IMR-90 (cell line): Measurements from ENCODE around the gene MTUS2. TPM values are rescaled to one million over a fixed set of nuclear protein-coding genes. Genes with fewer than 3 reads are reported as not detected.

Source experiments
- ATAC-seq: fragments of 200-7000 bp; cut with Tn5 transposase; 2 replicates; pipeline ENCODE4 v1.9.1; 2020; ENCODE audit warnings: low read depth, mild to moderate bottlenecking, moderate library complexity
- BruUV-seq: library from RNA; stranded (reverse); fragments of 400-500 nt; replicated peaks from 2 replicates; lab custom pipeline; 2021; lab: Mats Ljungman, UMichigan
- CTCF ChIA-PET: fragments of 300-600 bp; formaldehyde crosslinking; extraction: SDS; loops from one replicate; lab custom pipeline; 2021; ENCODE audit warnings: antibody characterized with exemption; lab: Yijun Ruan, JAX
- POLR2A ChIA-PET: fragments of 300-600 bp; sonication (Branson Sonifier 250); formaldehyde crosslinking; loops from one replicate; lab custom pipeline; 2022; ENCODE audit warnings: antibody characterized with exemption; ENCODE audit not compliant: unreplicated experiment; lab: Charles Lee
- DNase-seq: peaks from one replicate; pipeline ENCODE4 v3.0.0; 2013
- H2AFZ ChIP-seq: replicated peaks from 2 replicates; pipeline ENCODE3; 2013; ENCODE audit warnings: low read length, mild to moderate bottlenecking; ENCODE audit not compliant: poor library complexity
- H2AK5ac ChIP-seq: 2 replicates; pipeline ENCODE4 v1.6.1; 2013; ENCODE audit warnings: low read depth, low read length, inconsistent platforms
- H2AK9ac ChIP-seq: replicated peaks from 2 replicates; pipeline ENCODE3; 2013; ENCODE audit warnings: mild to moderate bottlenecking, low read depth, low read length, moderate library complexity; ENCODE audit not compliant: poor library complexity
- H2BK120ac ChIP-seq: 2 replicates; pipeline ENCODE4 v1.6.1; 2013; ENCODE audit warnings: low read depth, low read length, inconsistent platforms
- H2BK15ac ChIP-seq: 3 replicates; pipeline ENCODE4 v1.6.1; 2013; ENCODE audit warnings: low read depth, low read length, inconsistent platforms
- H2BK20ac ChIP-seq: 2 replicates; pipeline ENCODE4 v1.6.1; 2013; ENCODE audit warnings: low read depth, mild to moderate bottlenecking, inconsistent platforms, low read length, moderate library complexity
- H2BK5ac ChIP-seq: 2 replicates; pipeline ENCODE4 v1.6.1; 2013; ENCODE audit warnings: mild to moderate bottlenecking, low read depth, low read length, inconsistent platforms; ENCODE audit not compliant: poor library complexity, severe bottlenecking
- H3K14ac ChIP-seq: replicated peaks from 2 replicates; pipeline ENCODE4 v1.6.1; 2013; ENCODE audit warnings: low read depth, low read length, inconsistent platforms
- H3K18ac ChIP-seq: 2 replicates; pipeline ENCODE4 v1.6.1; 2013; ENCODE audit warnings: low read depth, low read length, control low read depth
- H3K23ac ChIP-seq: 2 replicates; pipeline ENCODE4 v1.6.1; 2013; ENCODE audit warnings: low read depth, low read length, inconsistent platforms
- H3K27ac ChIP-seq: 2 replicates; pipeline ENCODE4 v1.5.1; 2013; ENCODE audit warnings: mild to moderate bottlenecking, control low read depth, low read length; ENCODE audit not compliant: insufficient read depth
- H3K27me3 ChIP-seq: 2 replicates; pipeline ENCODE4 v1.6.1; 2013; ENCODE audit warnings: low read length; ENCODE audit not compliant: control insufficient read depth, insufficient read depth
- H3K36me3 ChIP-seq: 2 replicates; pipeline ENCODE4 v1.6.1; 2013; ENCODE audit warnings: low read length, mixed read lengths; ENCODE audit not compliant: control insufficient read depth, insufficient read depth
- H3K4ac ChIP-seq: 2 replicates; pipeline ENCODE4 v1.6.1; 2013; ENCODE audit warnings: low read depth, low read length, inconsistent platforms
- H3K4me1 ChIP-seq: 2 replicates; pipeline ENCODE4 v1.6.1; 2013; ENCODE audit warnings: low read length, mixed read lengths; ENCODE audit not compliant: control insufficient read depth, insufficient read depth
- H3K4me2 ChIP-seq: 2 replicates; pipeline ENCODE4 v1.6.1; 2013; ENCODE audit warnings: low read depth, mild to moderate bottlenecking, control low read depth, low read length, moderate library complexity
- H3K4me3 ChIP-seq: 2 replicates; pipeline ENCODE4 v1.5.1; 2013; ENCODE audit warnings: low read depth, mild to moderate bottlenecking, control low read depth, low read length, moderate library complexity; ENCODE audit not compliant: insufficient read depth
- H3K56ac ChIP-seq: 2 replicates; pipeline ENCODE4 v1.6.1; 2013; ENCODE audit warnings: low read length, inconsistent platforms; ENCODE audit not compliant: insufficient read depth; ENCODE audit errors: extremely low read depth
- H3K79me1 ChIP-seq, 2 experiments: 2 replicates each; pipeline ENCODE4 v1.6.1; 2013; ENCODE audit warnings: low read length in 2 of 2, inconsistent platforms in 1 of 2, low read depth in 1 of 2
- H3K9ac ChIP-seq: 2 replicates; pipeline ENCODE4 v1.6.1; 2013; ENCODE audit warnings: low read depth, low read length, control low read depth
- H3K9me1 ChIP-seq: 2 replicates; pipeline ENCODE4 v1.6.1; 2013; ENCODE audit warnings: low read length, inconsistent platforms; ENCODE audit not compliant: insufficient read depth
- H3K9me3 ChIP-seq: 2 replicates; pipeline ENCODE4 v1.6.1; 2013; ENCODE audit warnings: low read length; ENCODE audit not compliant: control insufficient read depth, insufficient read depth
- H4K20me1 ChIP-seq: 2 replicates; pipeline ENCODE4 v1.6.1; 2013; ENCODE audit warnings: low read length, inconsistent platforms; ENCODE audit not compliant: insufficient read depth
- H4K5ac ChIP-seq: 2 replicates; pipeline ENCODE4 v1.6.1; 2013; ENCODE audit warnings: mild to moderate bottlenecking, low read depth, low read length, control low read depth
- H4K8ac ChIP-seq, 2 experiments: 2 replicates each; pipeline ENCODE4 v1.6.1; 2013; ENCODE audit warnings: low read depth in 2 of 2, low read length in 2 of 2, control low read depth in 1 of 2, inconsistent platforms in 1 of 2
- H4K91ac ChIP-seq: 2 replicates; pipeline ENCODE4 v1.6.1; 2013; ENCODE audit warnings: low read depth, low read length, inconsistent platforms; ENCODE audit not compliant: insufficient read depth
- CTCF ChIP-seq: conservative IDR thresholded peaks from 2 replicates; pipeline ENCODE4 v1.5.1; 2012; ENCODE audit warnings: mild to moderate bottlenecking, low read depth, low read length, improper control_type of control experiment
- WGBS, 2 experiments: methylation state at CpG; one replicate each; pipeline versions ENCODE4 v1.1.5 to v1.1.7; 2013; ENCODE audit warnings: missing lambda C conversion rate in 2 of 2; ENCODE audit not compliant: insufficient read length in 1 of 2; ENCODE audit errors: extremely low coverage in 2 of 2; 5-methylcytosine and 5-hydroxymethylcytosine counted together
- dilution Hi-C: fragments of 300-500 bp; cut with HindIII; formaldehyde crosslinking; loops from one replicate; pipeline ENCODE4 v1.14.3; 2018; ENCODE audit warnings: low sequenced_read_pairs; ENCODE audit not compliant: unreplicated experiment
- in situ Hi-C: fragments of 300-500 bp; cut with MboI; formaldehyde crosslinking; loops from 3 replicates; pipeline ENCODE4 v1.14.3; 2019; ENCODE audit warnings: low sequenced_read_pairs, inconsistent platforms, mixed read lengths
- intact Hi-C: fragments of 100-400 bp; cut with micrococcal nuclease; formaldehyde crosslinking; loops from 2 replicates; pipeline ENCODE4 v1.10.0; 2022
- polyA plus RNA-seq, 3 experiments: library from polyadenylated mRNA; depleted of rRNA; stranded (reverse); fragments of >200 nt; gene quantifications; 2 replicates each; pipeline ENCODE4 v1.2.3, GENCODE V29; 2012; ENCODE audit warnings: low replicate concordance in 1 of 3
- total RNA-seq: library from RNA; depleted of rRNA; stranded (reverse); fragments of >200 nt; gene quantifications from 2 replicates; pipeline ENCODE4 v1.2.3, GENCODE V29; 2012

MTUS2 gene
- total and polyA plus RNA-seq, 2 of the 4 experiments (the other 2 are of a cell fraction): under 0.01 to 0.02 TPM

GRCh38 chr13:29336356-29336755 is 516.2 kb downstream of the MTUS2 start:
- intact Hi-C loops (no loop called here), dilution Hi-C loops (no loop called here), in situ Hi-C loops (no loop called here)
- Histone ChIP-seq H3K27ac (no peak overlapping the region), H2BK5ac (no peak overlapping the region), H3K9ac (no peak overlapping the region), H3K4ac (no peak overlapping the region), H3K23ac (no peak overlapping the region), H3K56ac (no peak overlapping the region), H2AFZ (no peak overlapping the region), H4K91ac (no peak overlapping the region), H3K4me1 (no peaks in the 10 kb centered on the region), H3K9me3 (peaks cover 12% of the 10 kb centered on the region; the same call in 1 of the 2 replicates), H2AK5ac (no peak overlapping the region), H3K4me2 (no peak overlapping the region), H2AK9ac (no peak overlapping the region), H4K8ac (no peak overlapping the region), H3K36me3 (no peaks in the 10 kb centered on the region), H2BK120ac (no peak overlapping the region), H3K18ac (no peak overlapping the region), H2BK15ac (no peak overlapping the region), H4K5ac (no peak overlapping the region), H3K27me3 (no peaks in the 10 kb centered on the region), H2BK20ac (no peak overlapping the region), H3K4me3 (no peak overlapping the region), H4K20me1 (no peaks in the 10 kb centered on the region), H3K14ac (no peak overlapping the region), H3K9me1 (no peaks in the 10 kb centered on the region), H3K79me1 (no peaks in the 10 kb centered on the region)
- POLR2A ChIA-PET: no interaction called here
- CTCF ChIA-PET: no interaction called here
- DNase-seq: no peak
- TF ChIP-seq CTCF: no peak
- no peak for ATAC-seq
- WGBS, 2 experiments: no CpG with 5 or more reads among the region's 7 CpGs
- no TSS peak for BruUV-seq
